Measurements from ENCODE around the gene GALNT13. TPM values are rescaled to one million over a fixed set of nuclear protein-coding genes. Genes with fewer than 3 reads are reported as not detected.

The GALNT13 gene
- total and polyA plus RNA-seq, 2 of the 13 experiments (the other 11 are each of a cell fraction or from before 2014, with no cell fraction given) = 1.3 to 5.0 TPM

DNA sequence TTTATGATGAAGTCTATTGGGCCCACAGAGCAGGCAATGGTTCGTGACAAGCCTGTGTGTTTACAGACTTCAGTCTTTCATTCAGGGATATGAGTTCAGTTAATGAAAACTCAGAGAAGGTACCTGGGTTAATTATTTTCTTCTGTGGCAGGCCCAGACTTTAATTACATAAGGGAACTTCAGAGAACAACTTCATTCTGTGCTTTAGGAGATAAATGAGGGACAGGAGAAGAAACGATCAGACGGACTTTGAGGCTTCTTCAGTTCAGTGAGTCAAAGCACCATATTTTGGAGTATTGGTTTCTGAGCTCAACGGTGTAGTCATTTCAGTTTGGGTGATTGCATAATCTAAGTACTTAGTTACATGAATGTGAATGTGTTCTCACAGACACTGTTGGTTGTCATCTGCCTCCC lies 623.7 kb downstream of the GALNT13 start (continued):
- peak; percentile 27; the same call in 1 of the 2 replicates for TF ChIP-seq ATF7 (IDR thresholded peaks at IDR 0.05)
- no peak for TF ChIP-seq ATF7 (CRISPR knock-in tag; IDR thresholded peaks at IDR 0.05)
- TF ChIP-seq KAT8 (CRISPR knock-in tag; IDR thresholded peaks at IDR 0.05) = 0 out of 2 replicates have a peak, but pooled peaks have one; percentile 21
- TF ChIP-seq, protein P1, sequence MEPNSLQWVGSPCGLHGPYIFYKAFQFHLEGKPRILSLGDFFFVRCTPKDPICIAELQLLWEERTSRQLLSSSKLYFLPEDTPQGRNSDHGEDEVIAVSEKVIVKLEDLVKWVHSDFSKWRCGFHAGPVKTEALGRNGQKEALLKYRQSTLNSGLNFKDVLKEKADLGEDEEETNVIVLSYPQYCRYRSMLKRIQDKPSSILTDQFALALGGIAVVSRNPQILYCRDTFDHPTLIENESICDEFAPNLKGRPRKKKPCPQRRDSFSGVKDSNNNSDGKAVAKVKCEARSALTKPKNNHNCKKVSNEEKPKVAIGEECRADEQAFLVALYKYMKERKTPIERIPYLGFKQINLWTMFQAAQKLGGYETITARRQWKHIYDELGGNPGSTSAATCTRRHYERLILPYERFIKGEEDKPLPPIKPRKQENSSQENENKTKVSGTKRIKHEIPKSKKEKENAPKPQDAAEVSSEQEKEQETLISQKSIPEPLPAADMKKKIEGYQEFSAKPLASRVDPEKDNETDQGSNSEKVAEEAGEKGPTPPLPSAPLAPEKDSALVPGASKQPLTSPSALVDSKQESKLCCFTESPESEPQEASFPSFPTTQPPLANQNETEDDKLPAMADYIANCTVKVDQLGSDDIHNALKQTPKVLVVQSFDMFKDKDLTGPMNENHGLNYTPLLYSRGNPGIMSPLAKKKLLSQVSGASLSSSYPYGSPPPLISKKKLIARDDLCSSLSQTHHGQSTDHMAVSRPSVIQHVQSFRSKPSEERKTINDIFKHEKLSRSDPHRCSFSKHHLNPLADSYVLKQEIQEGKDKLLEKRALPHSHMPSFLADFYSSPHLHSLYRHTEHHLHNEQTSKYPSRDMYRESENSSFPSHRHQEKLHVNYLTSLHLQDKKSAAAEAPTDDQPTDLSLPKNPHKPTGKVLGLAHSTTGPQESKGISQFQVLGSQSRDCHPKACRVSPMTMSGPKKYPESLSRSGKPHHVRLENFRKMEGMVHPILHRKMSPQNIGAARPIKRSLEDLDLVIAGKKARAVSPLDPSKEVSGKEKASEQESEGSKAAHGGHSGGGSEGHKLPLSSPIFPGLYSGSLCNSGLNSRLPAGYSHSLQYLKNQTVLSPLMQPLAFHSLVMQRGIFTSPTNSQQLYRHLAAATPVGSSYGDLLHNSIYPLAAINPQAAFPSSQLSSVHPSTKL (CRISPR knock-in tag; IDR thresholded peaks at IDR 0.05) = peak; percentile 65
- peak; percentile 51; the same call in 1 of the 2 replicates for TF ChIP-seq LCORL (IDR thresholded peaks at IDR 0.05)
- 0 out of 2 replicates have a peak, but pooled peaks have one; percentile 34 for TF ChIP-seq LCORL (CRISPR knock-in tag; IDR thresholded peaks at IDR 0.05)
- TF ChIP-seq, protein P2, sequence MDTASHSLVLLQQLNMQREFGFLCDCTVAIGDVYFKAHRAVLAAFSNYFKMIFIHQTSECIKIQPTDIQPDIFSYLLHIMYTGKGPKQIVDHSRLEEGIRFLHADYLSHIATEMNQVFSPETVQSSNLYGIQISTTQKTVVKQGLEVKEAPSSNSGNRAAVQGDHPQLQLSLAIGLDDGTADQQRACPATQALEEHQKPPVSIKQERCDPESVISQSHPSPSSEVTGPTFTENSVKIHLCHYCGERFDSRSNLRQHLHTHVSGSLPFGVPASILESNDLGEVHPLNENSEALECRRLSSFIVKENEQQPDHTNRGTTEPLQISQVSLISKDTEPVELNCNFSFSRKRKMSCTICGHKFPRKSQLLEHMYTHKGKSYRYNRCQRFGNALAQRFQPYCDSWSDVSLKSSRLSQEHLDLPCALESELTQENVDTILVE (CRISPR knock-in tag; IDR thresholded peaks at IDR 0.05) = peak; percentile 41; the same call in 1 of the 2 replicates
- TF ChIP-seq POGZ (CRISPR knock-in tag; IDR thresholded peaks at IDR 0.05) = 0 out of 2 replicates have a peak, but pooled peaks have one; percentile 36
- peak; percentile 63; the same call in 1 of the 2 replicates for TF ChIP-seq HMG20A (CRISPR knock-in tag; IDR thresholded peaks at IDR 0.05; ENCODE audit: borderline replicate concordance)
- no peak for TF ChIP-seq MYC (CRISPR knock-in tag; IDR thresholded peaks at IDR 0.05; ENCODE audit: borderline replicate concordance)
- TF ChIP-seq, protein P3, sequence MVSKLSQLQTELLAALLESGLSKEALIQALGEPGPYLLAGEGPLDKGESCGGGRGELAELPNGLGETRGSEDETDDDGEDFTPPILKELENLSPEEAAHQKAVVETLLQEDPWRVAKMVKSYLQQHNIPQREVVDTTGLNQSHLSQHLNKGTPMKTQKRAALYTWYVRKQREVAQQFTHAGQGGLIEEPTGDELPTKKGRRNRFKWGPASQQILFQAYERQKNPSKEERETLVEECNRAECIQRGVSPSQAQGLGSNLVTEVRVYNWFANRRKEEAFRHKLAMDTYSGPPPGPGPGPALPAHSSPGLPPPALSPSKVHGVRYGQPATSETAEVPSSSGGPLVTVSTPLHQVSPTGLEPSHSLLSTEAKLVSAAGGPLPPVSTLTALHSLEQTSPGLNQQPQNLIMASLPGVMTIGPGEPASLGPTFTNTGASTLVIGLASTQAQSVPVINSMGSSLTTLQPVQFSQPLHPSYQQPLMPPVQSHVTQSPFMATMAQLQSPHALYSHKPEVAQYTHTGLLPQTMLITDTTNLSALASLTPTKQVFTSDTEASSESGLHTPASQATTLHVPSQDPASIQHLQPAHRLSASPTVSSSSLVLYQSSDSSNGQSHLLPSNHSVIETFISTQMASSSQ (IDR thresholded peaks at IDR 0.05; ENCODE audit: low read depth) = peak; percentile 62
- TF ChIP-seq, protein P3 (CRISPR knock-in tag; IDR thresholded peaks at IDR 0.05; ENCODE audit: borderline replicate concordance) = no peak; the same call in 1 of the 2 replicates
- TF ChIP-seq CEBPG (CRISPR knock-in tag; IDR thresholded peaks at IDR 0.05) = peak; percentile 88
- TF ChIP-seq HNRNPK (IDR thresholded peaks at IDR 0.05; ENCODE audit: low read depth, low read length, poor library complexity, severe bottlenecking) = no peak
- peak; percentile 56 for TF ChIP-seq ZNF644 (CRISPR knock-in tag; IDR thresholded peaks at IDR 0.05; ENCODE audit: low read depth)
- no peak for TF ChIP-seq ZNF260 (CRISPR knock-in tag; IDR thresholded peaks at IDR 0.05; ENCODE audit: borderline replicate concordance, low read depth)
- TF ChIP-seq FOSL1 (CRISPR knock-in tag; IDR thresholded peaks at IDR 0.05; ENCODE audit: borderline replicate concordance) = no peak
- TF ChIP-seq, protein P4, sequence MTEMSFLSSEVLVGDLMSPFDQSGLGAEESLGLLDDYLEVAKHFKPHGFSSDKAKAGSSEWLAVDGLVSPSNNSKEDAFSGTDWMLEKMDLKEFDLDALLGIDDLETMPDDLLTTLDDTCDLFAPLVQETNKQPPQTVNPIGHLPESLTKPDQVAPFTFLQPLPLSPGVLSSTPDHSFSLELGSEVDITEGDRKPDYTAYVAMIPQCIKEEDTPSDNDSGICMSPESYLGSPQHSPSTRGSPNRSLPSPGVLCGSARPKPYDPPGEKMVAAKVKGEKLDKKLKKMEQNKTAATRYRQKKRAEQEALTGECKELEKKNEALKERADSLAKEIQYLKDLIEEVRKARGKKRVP (CRISPR knock-in tag; IDR thresholded peaks at IDR 0.05) = peak in 1 of 2 experiments; percentile 74; a peak in 2 of 4 replicates
- TF ChIP-seq ZMYM4 (CRISPR knock-in tag; IDR thresholded peaks at IDR 0.05) = peak; percentile 73
- TF ChIP-seq ZNF256 (CRISPR knock-in tag; conservative IDR thresholded peaks at IDR 0.05) = no peak
